Loucy (cell line): ENCODE results near the gene OR4L1.

Source experiments
- EZH2phosphoT487 ChIP-seq: fragments of 200-600 bp; IDR thresholded peaks from 2 replicates; pipeline ENCODE4 v1.6.1; 2018; ENCODE audit warnings: antibody characterized with exemption, mild to moderate bottlenecking, moderate library complexity, borderline replicate concordance
- TF ChIP-seq, protein P1 (sequence below): fragments of 200-600 bp; sonication (generic); conservative IDR thresholded peaks from 2 replicates; pipeline ENCODE4 v1.5.1; 2014; ENCODE audit warnings: mild to moderate bottlenecking, antibody characterized with exemption, low read length

DNA sequence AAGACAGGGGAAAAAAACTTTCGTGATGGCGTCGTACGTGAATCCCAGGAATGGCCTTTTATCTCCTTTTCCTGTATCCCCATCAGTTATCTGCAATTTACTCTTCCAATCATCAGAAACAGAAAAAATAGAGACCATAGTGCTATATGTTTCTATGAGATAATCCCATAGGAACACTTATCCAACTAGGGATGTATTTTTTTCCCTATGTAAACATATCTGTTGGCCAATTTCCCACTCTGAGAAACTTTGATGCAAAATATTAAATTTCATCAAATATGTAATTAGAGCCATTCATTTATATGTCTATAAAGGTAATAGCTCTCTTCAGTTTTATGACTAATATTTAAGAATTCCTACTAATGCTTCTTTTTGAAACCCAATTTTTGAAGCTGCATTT, 23.9 kb upstream of the OR4L1 start, which contains the start of gene OR4K13:
- TF ChIP-seq, protein P1, sequence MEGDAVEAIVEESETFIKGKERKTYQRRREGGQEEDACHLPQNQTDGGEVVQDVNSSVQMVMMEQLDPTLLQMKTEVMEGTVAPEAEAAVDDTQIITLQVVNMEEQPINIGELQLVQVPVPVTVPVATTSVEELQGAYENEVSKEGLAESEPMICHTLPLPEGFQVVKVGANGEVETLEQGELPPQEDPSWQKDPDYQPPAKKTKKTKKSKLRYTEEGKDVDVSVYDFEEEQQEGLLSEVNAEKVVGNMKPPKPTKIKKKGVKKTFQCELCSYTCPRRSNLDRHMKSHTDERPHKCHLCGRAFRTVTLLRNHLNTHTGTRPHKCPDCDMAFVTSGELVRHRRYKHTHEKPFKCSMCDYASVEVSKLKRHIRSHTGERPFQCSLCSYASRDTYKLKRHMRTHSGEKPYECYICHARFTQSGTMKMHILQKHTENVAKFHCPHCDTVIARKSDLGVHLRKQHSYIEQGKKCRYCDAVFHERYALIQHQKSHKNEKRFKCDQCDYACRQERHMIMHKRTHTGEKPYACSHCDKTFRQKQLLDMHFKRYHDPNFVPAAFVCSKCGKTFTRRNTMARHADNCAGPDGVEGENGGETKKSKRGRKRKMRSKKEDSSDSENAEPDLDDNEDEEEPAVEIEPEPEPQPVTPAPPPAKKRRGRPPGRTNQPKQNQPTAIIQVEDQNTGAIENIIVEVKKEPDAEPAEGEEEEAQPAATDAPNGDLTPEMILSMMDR: no peak
- TF ChIP-seq EZH2phosphoT487: no peak
